Breast epithelium (tissue), 4 donors: ENCODE data around the gene LRRC26. TPM values are rescaled to one million over a fixed set of nuclear protein-coding genes. Genes with fewer than 3 reads are reported as not detected.
"Not testable (repeated sequence)": the region's sequence is repeated elsewhere in the genome, so short reads cannot be mapped to it uniquely, and the experiment has no call there.

ENCODE experiments used
- DNase-seq, 2 donors: peaks; one replicate each; pipeline ENCODE4 v3.0.0-alpha.2; 2019; ENCODE audit warnings: low spot score in 2 of 2
- H3K27ac ChIP-seq, 2 donors: fragments of 200-600 bp; sonication (generic) in 1 of 2; one replicate each; pipeline ENCODE4 v1.5.1; 2016 to 2019; ENCODE audit warnings: mild to moderate bottlenecking in 1 of 2
- H3K27me3 ChIP-seq, 2 donors: fragments of 200-600 bp; sonication (generic) in 1 of 2; one replicate each; pipeline versions ENCODE4 v1.5.1 to v1.6.0; 2017 to 2019; ENCODE audit warnings: control low read depth in 1 of 2, mild to moderate bottlenecking in 1 of 2
- H3K36me3 ChIP-seq: fragments of 200-600 bp; one replicate; pipeline ENCODE4 v1.5.1; 2019
- H3K4me1 ChIP-seq, 2 donors: fragments of 200-600 bp; sonication (generic); one replicate each; pipeline ENCODE4 v1.5.1; 2016 to 2019; ENCODE audit warnings: control low read depth in 1 of 2
- H3K4me3 ChIP-seq, 3 donors: fragments of 200-600 bp; sonication (generic); 1 replicate in 2 of 3; 2 replicates in 1 of 3; pipeline ENCODE4 v1.5.1; 2016 to 2019; ENCODE audit warnings: mild to moderate bottlenecking in 3 of 3, moderate library complexity in 2 of 3
- H3K9me3 ChIP-seq, 2 donors: fragments of 200-600 bp; sonication (generic) in 1 of 2; one replicate each; pipeline ENCODE4 v1.5.1; 2016 to 2019; ENCODE audit warnings: control low read depth in 1 of 2
- POLR2A ChIP-seq: fragments of 450-650 bp; IDR thresholded peaks from one replicate; pipeline ENCODE4 v1.6.1; 2016; ENCODE audit warnings: antibody characterized with exemption, mild to moderate bottlenecking, moderate library complexity
- POLR2AphosphoS5 ChIP-seq, 3 donors: sonication (generic); formaldehyde crosslinking; IDR thresholded peaks; one replicate each; pipeline ENCODE4 v1.6.1; 2017; ENCODE audit warnings: antibody characterized with exemption in 3 of 3
- intact Hi-C: fragments of 100-400 bp; cut with DNase I; formaldehyde crosslinking; loops from one replicate; pipeline ENCODE4 v1.15.1; 2023; ENCODE audit warnings: low total_unique reads
- total RNA-seq, 3 donors: library from RNA; depleted of rRNA; stranded (reverse); fragments of >200 nt; gene quantifications; one replicate each; pipeline ENCODE4 v1.1.0, GENCODE V29; 2016
- TF ChIP-seq, protein P1 (sequence below), 3 donors: fragments of 450-650 bp; IDR thresholded peaks; one replicate each; pipeline ENCODE4 v1.5.1; 2016 to 2017; ENCODE audit warnings: antibody characterized with exemption in 3 of 3, mild to moderate bottlenecking in 3 of 3, moderate library complexity in 3 of 3

The LRRC26 gene
- total RNA-seq, 3 donors from 2014 or later, result 7.8 to 9.2 TPM; not detected in 1

DNA sequence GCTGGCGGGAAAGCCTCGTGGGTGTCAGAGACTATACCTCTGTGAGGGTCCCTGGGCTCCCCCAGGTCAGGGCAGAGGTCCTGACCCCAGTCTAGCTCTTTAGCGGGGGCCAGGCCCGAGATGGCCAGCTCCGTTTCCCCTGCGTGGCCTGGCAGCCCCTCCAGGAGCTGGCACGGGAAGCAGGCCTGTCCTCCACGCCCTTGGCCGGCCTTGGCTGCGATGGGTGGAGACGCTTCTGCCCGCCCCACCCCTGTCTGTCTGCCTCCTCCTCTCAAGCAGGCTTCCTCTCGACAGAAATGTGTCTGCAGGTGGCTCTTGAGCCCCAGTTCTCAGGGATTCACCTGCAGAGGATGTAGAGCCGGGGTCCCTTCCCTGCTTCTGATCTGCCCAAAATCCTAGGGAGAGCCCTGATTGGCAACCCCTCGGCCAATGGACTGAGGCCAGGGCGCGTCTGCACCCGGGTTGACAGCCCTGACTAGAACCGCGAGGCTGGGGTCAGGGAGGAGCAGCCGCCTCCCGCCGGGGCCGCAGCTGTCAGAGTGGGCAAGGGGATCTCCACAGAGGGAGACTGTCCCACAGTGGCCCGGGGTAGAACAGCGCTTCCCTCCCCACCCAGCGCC, 33.5 kb downstream of the LRRC26 start:
- DNase-seq, result no peak

GRCh38 chr9:137135154-137135553, 34.7 kb downstream of the LRRC26 start:
- H3K9me3 ChIP-seq, DNase-seq, H3K36me3 ChIP-seq, H3K4me3 ChIP-seq, intact Hi-C loops, H3K4me1 ChIP-seq, H3K27ac ChIP-seq: not testable (repeated sequence)
- peaks cover 6 to 47% of the 10 kb centered on the region in 2 donors for H3K27me3 ChIP-seq

More for the DNA sequence above, 33.5 kb downstream of the LRRC26 start:
- no peaks in the 10 kb centered on the region for H3K36me3 ChIP-seq
- H3K4me3 ChIP-seq, result no peak overlapping the region
- peaks cover 6 to 59% of the 10 kb centered on the region in 2 donors for H3K27me3 ChIP-seq
- no peaks in the 10 kb centered on the region for H3K4me1 ChIP-seq
- H3K27ac ChIP-seq, result no peak overlapping the region
- TF ChIP-seq POLR2A (no peak), POLR2AphosphoS5 (IDR thresholded peaks at IDR 0.05) (no peak)
- TF ChIP-seq, protein P1, sequence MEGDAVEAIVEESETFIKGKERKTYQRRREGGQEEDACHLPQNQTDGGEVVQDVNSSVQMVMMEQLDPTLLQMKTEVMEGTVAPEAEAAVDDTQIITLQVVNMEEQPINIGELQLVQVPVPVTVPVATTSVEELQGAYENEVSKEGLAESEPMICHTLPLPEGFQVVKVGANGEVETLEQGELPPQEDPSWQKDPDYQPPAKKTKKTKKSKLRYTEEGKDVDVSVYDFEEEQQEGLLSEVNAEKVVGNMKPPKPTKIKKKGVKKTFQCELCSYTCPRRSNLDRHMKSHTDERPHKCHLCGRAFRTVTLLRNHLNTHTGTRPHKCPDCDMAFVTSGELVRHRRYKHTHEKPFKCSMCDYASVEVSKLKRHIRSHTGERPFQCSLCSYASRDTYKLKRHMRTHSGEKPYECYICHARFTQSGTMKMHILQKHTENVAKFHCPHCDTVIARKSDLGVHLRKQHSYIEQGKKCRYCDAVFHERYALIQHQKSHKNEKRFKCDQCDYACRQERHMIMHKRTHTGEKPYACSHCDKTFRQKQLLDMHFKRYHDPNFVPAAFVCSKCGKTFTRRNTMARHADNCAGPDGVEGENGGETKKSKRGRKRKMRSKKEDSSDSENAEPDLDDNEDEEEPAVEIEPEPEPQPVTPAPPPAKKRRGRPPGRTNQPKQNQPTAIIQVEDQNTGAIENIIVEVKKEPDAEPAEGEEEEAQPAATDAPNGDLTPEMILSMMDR (IDR thresholded peaks at IDR 0.05), result no peak
- no peaks in the 10 kb centered on the region for H3K9me3 ChIP-seq
- intact Hi-C loops, result no loop called here

DNA sequence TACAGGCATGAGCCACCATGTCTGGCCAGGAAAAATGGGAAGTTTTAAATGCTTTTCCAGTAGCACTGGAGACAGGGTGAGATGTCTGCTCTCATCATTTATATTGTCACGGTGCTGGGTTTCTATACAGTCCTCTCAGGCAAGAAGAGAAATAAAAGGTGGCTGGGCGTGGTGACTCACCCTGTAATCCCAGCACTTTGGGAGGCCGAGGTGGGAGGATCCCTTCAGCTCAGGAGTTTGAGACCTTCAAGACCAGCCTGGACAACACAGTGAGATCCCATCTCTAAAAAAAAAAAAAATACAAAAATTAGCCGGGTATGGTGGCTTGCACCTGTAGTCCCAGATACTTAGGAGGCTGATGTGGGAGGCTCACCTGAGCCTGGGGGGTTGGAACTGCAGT, 35.7 kb downstream of the LRRC26 start:
- TF ChIP-seq, protein P1 (IDR thresholded peaks at IDR 0.05), result no peak
- TF ChIP-seq POLR2A (no peak), POLR2AphosphoS5 (IDR thresholded peaks at IDR 0.05) (no peak)
- Histone ChIP-seq H3K4me3 (no peak overlapping the region), H3K27me3 (peaks cover 3 to 37% of the 10 kb centered on the region in 2 donors), H3K27ac (no peak overlapping the region), H3K4me1 (no peaks in the 10 kb centered on the region), H3K36me3 (no peaks in the 10 kb centered on the region), H3K9me3 (peaks cover 0 to 11% of the 10 kb centered on the region in 2 donors)
- no peak for DNase-seq
- intact Hi-C loops, result loop anchor here (5.0 kb wide), 1 partner anchor 93 kb away; the partner anchor contains the start of genes CYSRT1 and RNF224

DNA sequence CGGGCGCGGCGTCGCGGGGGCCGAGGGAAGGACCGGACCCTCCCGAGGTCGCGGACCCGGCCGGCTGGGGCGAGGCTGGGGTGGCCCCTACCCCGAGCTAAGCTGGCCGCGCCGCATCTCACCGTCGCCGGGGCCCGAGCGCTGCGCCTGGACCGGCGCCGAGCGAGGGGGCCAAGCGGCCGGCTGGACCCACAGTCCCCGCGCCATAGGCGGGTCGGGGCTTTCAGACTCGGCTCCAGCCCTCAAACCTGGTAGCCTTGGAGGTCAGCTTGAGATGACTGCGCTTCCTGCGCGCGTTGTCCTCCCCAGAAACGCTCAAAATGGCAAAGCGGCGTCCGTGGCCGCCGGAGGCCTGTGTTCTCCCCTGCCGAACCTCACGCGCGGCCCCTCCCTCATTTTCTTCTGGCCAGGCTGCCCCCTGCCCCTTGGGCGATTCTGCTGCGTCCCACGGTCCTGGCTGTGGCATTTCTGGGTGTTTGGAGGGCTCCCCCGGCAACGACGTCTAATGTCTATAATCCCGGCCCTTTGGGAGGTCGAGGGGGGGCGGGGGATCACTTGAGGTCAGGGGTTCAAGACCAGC, 39.6 kb downstream of the LRRC26 start:
- peak overlapping the region; percentile 73 to 75 for H3K27ac ChIP-seq
- no peak for DNase-seq
- peak overlapping the region; percentile 63 to 82 (median 80) for H3K4me3 ChIP-seq
- H3K27me3 ChIP-seq, result no peaks in the 10 kb centered on the region
- H3K36me3 ChIP-seq, result no peaks in the 10 kb centered on the region
- TF ChIP-seq POLR2A (no peak), POLR2AphosphoS5 (IDR thresholded peaks at IDR 0.05) (no peak)
- TF ChIP-seq, protein P1 (IDR thresholded peaks at IDR 0.05), result no peak
- peaks cover 0 to 11% of the 10 kb centered on the region in 2 donors for H3K9me3 ChIP-seq
- peaks cover 0 to 13% of the 10 kb centered on the region in 2 donors for H3K4me1 ChIP-seq
- intact Hi-C loops, result loop anchor here (5.0 kb wide), 1 partner anchor 97 kb away; the partner anchor contains the start of genes CYSRT1 and RNF224

- Histone ChIP-seq H3K27ac (peak overlapping the region; percentile 73 to 75), H3K4me1 (peaks cover 0 to 13% of the 10 kb centered on the region in 2 donors), H3K9me3 (peaks cover 0 to 11% of the 10 kb centered on the region in 2 donors), H3K4me3 (peak overlapping the region; percentile 63 to 82 (median 80)), H3K27me3 (no peaks in the 10 kb centered on the region), H3K36me3 (no peaks in the 10 kb centered on the region)
- intact Hi-C loops, result loop anchor here (5.0 kb wide), 1 partner anchor 98 kb away; the partner anchor contains the start of genes CYSRT1 and RNF224
- peak; percentile 76 to 80 for DNase-seq
- TF ChIP-seq, protein P1 (IDR thresholded peaks at IDR 0.05), result no peak
- peak; percentile 11 to 60 (median 44) for TF ChIP-seq POLR2AphosphoS5 (IDR thresholded peaks at IDR 0.05)
These were observed 40.2 kb downstream of the LRRC26 start for GRCh38 chr9:137129456-137130175.
